Measurements from ENCODE around the gene CNTNAP2.

The CNTNAP2 gene

DNA sequence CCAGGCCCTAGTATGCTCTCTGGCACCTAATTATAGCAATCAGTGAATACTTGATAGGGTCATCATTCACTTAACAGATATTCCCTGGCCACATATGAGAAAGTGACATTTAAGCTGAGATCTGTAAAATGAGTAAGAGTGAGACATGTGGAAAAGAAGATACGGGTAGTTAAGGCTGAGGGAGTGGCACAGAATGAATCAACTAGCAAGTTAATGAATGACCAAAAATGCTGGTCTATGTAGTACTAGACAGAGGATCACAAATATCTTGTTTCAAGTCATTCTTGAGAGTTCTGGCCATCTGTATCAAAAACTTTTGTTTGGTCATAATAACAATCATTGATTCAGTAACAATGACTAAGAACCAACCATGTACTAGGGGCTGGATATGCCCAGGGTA is 954.9 kb downstream of the CNTNAP2 start:
- Histone ChIP-seq H3K4me3 (no peak overlapping the region), H3K27ac (no peak overlapping the region)
- no peak for DNase-seq (ENCODE audit: low spot score)
- TF ChIP-seq, protein P1, sequence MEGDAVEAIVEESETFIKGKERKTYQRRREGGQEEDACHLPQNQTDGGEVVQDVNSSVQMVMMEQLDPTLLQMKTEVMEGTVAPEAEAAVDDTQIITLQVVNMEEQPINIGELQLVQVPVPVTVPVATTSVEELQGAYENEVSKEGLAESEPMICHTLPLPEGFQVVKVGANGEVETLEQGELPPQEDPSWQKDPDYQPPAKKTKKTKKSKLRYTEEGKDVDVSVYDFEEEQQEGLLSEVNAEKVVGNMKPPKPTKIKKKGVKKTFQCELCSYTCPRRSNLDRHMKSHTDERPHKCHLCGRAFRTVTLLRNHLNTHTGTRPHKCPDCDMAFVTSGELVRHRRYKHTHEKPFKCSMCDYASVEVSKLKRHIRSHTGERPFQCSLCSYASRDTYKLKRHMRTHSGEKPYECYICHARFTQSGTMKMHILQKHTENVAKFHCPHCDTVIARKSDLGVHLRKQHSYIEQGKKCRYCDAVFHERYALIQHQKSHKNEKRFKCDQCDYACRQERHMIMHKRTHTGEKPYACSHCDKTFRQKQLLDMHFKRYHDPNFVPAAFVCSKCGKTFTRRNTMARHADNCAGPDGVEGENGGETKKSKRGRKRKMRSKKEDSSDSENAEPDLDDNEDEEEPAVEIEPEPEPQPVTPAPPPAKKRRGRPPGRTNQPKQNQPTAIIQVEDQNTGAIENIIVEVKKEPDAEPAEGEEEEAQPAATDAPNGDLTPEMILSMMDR (IDR thresholded peaks at IDR 0.05) = no peak

GRCh38 chr7:147078312-147078711 is 961.7 kb downstream of the CNTNAP2 start:
- H3K4me3 ChIP-seq = no peak overlapping the region
- no peak overlapping the region for H3K27ac ChIP-seq
- TF ChIP-seq, protein P1 (IDR thresholded peaks at IDR 0.05) = no peak
- DNase-seq (ENCODE audit: low spot score) = no peak

- no peak for DNase-seq (ENCODE audit: low spot score)
- Histone ChIP-seq H3K4me3 (no peak overlapping the region), H3K27ac (no peak overlapping the region)
- TF ChIP-seq, protein P1 (IDR thresholded peaks at IDR 0.05) = no peak
These were observed 962.5 kb downstream of the CNTNAP2 start for GRCh38 chr7:147079083-147079482.

GRCh38 chr7:147079921-147080420 is 963.4 kb downstream of the CNTNAP2 start:
- no peak overlapping the region for H3K27ac ChIP-seq
- no peak for DNase-seq (ENCODE audit: low spot score)
- no peak overlapping the region for H3K4me3 ChIP-seq
- TF ChIP-seq, protein P1 (IDR thresholded peaks at IDR 0.05) = no peak

DNA sequence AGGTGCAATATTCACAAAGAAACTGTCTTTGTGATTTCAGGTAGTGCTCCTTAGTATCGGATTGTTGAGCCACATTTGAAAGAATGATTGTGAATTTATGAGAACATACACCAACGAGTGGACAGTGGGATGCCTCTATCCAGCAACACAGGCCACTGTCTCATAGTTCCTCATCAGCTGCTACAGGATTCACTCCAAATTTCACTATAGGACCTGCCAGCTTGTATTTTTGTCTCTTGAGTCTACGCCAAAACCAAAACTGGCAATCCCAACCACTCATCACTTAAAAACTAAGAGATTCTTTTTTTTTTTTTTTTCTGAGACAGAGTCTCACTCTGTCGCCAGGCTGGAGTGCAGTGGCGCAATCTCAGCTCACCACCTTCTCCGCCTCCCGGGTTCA is 964.5 kb downstream of the CNTNAP2 start:
- TF ChIP-seq, protein P1 (IDR thresholded peaks at IDR 0.05) = no peak
- Histone ChIP-seq H3K4me3 (no peak overlapping the region), H3K27ac (no peak overlapping the region)
- no peak for DNase-seq (ENCODE audit: low spot score)

- Histone ChIP-seq H3K4me3 (no peak overlapping the region), H3K27ac (no peak overlapping the region)
- DNase-seq (ENCODE audit: low spot score) = no peak
- TF ChIP-seq, protein P1 (IDR thresholded peaks at IDR 0.05) = no peak
These were observed 972.5 kb downstream of the CNTNAP2 start for GRCh38 chr7:147089051-147089461.

DNA sequence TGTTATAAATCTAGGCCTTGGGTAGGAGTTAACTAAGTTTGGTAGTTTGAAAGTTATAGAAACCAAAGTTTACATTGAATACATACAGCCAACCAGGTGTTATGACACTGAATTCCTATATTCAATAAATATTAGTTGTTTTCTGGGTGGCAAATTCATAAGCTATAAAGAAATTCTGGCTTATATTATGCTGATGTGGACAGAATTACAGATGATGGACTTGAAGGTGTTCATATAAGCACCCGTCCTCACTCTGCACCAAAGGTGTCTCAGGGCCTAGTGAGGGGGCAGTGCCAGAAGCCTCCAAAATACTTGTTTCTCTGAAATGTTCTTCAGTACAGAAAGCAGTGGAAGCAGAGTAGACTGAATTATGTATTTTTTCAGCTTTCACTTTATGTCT is 973.0 kb downstream of the CNTNAP2 start:
- TF ChIP-seq, protein P1 (IDR thresholded peaks at IDR 0.05) = no peak
- Histone ChIP-seq H3K4me3 (no peak overlapping the region), H3K27ac (no peak overlapping the region)
- no peak for DNase-seq (ENCODE audit: low spot score)

All from coronary artery (tissue), 2 donors.